Measurements from ENCODE around the gene BTBD18. TPM values are rescaled to one million over a fixed set of nuclear protein-coding genes. Genes with fewer than 3 reads are reported as not detected.

The BTBD18 gene
- total RNA-seq, 1 donor from 2014 or later = not detected

- intact Hi-C loops (cut with micrococcal nuclease) = no loop called here
These were observed 25.1 kb upstream of the BTBD18 start for GRCh38 chr11:57776577-57777210.

- intact Hi-C loops (cut with micrococcal nuclease) = no loop called here
These were observed 24.5 kb upstream of the BTBD18 start for GRCh38 chr11:57776031-57776521.

- intact Hi-C loops (cut with micrococcal nuclease) = no loop called here
These were observed 23.9 kb upstream of the BTBD18 start for GRCh38 chr11:57775491-57775890.

- intact Hi-C loops (cut with micrococcal nuclease) = no loop called here
These were observed 21.5 kb upstream of the BTBD18 start for GRCh38 chr11:57773026-57773598.

- intact Hi-C loops (cut with micrococcal nuclease) = no loop called here
These were observed 20.9 kb upstream of the BTBD18 start for GRCh38 chr11:57772562-57772961.

GRCh38 chr11:57771365-57771764, 19.7 kb upstream of the BTBD18 start:
- intact Hi-C loops (cut with micrococcal nuclease) = no loop called here

GRCh38 chr11:57770793-57771192, 19.2 kb upstream of the BTBD18 start:
- intact Hi-C loops (cut with micrococcal nuclease) = no loop called here

- intact Hi-C loops (cut with micrococcal nuclease) = no loop called here
These were observed 13.4 kb upstream of the BTBD18 start for GRCh38 chr11:57764972-57765371.

GRCh38 chr11:57764566-57764965, 12.9 kb upstream of the BTBD18 start:
- intact Hi-C loops (cut with micrococcal nuclease) = no loop called here

GRCh38 chr11:57764021-57764420, 12.4 kb upstream of the BTBD18 start:
- intact Hi-C loops (cut with micrococcal nuclease) = no loop called here

- intact Hi-C loops (cut with micrococcal nuclease) = no loop called here
These were observed 11.9 kb upstream of the BTBD18 start for GRCh38 chr11:57763568-57763967.

- intact Hi-C loops (cut with micrococcal nuclease) = no loop called here
These were observed 10.7 kb upstream of the BTBD18 start for GRCh38 chr11:57762235-57762861.

- intact Hi-C loops (cut with micrococcal nuclease) = no loop called here
These were observed 9.9 kb upstream of the BTBD18 start, which contains the start of gene CTNND1 for GRCh38 chr11:57761301-57762234. CTNND1 (plus strand) TSS chr11:57761802; CDS start chr11:57791479, 29,677 bp downstream.

GRCh38 chr11:57758174-57758573, 6.6 kb upstream of the BTBD18 start:
- intact Hi-C loops (cut with micrococcal nuclease) = no loop called here

- intact Hi-C loops (cut with micrococcal nuclease) = no loop called here
These were observed 1.3 kb upstream of the BTBD18 start for GRCh38 chr11:57752954-57753353.

- intact Hi-C loops (cut with micrococcal nuclease) = loop anchor here (1.0 kb wide), 1 partner anchor 49 kb away; no protein-coding TSS in a partner anchor
These were observed 443 bp downstream of the BTBD18 start for GRCh38 chr11:57751176-57751575.

- intact Hi-C loops (cut with micrococcal nuclease) = no loop called here
These were observed 4.7 kb downstream of the BTBD18 start for GRCh38 chr11:57746920-57747319.

GRCh38 chr11:57745206-57745605, 6.4 kb downstream of the BTBD18 start:
- intact Hi-C loops (cut with micrococcal nuclease) = no loop called here

- intact Hi-C loops (cut with micrococcal nuclease) = loop anchor here (5.0 kb wide), 1 partner anchor 1398 kb away; the partner anchor contains the start of gene FAM111A
These were observed 7.3 kb downstream of the BTBD18 start for GRCh38 chr11:57744357-57744756.

- intact Hi-C loops (cut with micrococcal nuclease) = loop anchor here (5.0 kb wide), 1 partner anchor 1400 kb away; the partner anchor contains the start of gene FAM111A
These were observed 9.5 kb downstream of the BTBD18 start for GRCh38 chr11:57742087-57742452.

Data from T-helper 1 cell treated with Interleukin-12 subunit alpha and Interleukin-12 subunit beta and Interleukin-4 antibody, amounts not matched to agents 30 ng/mL and 1 ng/mL, for 36 hours (primary cell).